H1 (cell line): ENCODE results near the gene CAPS. TPM values are rescaled to one million over a fixed set of nuclear protein-coding genes. Genes with fewer than 3 reads are reported as not detected.

ENCODE experiments used
- CTCF ChIA-PET: fragments of 300-600 bp; sonication (Branson Sonifier 250); formaldehyde crosslinking; loops from one replicate; lab custom pipeline; 2021; ENCODE audit not compliant: partially characterized antibody; lab: Charles Lee
- POLR2A ChIA-PET: fragments of 300-600 bp; sonication (Branson Sonifier 250); formaldehyde crosslinking; loops from one replicate; lab custom pipeline; 2021; ENCODE audit warnings: inconsistent platforms; ENCODE audit not compliant: partially characterized antibody; lab: Charles Lee
- DNase-seq, 2 experiments: peaks; one replicate each; pipeline versions ENCODE4 v3.0.0 to v3.0.0-alpha.2; 2010 to 2022; ENCODE audit warnings: low spot score in 2 of 2, low read depth in 1 of 2, mixed read lengths in 1 of 2
- FAIRE-seq: peaks from 2 replicates; lab custom pipeline; 2011; peaks lifted over from hg19 to GRCh38; lab: Jason Lieb, UNC
- H2AFZ ChIP-seq: 2 replicates; pipeline ENCODE4 v1.8.1; 2012; ENCODE audit warnings: low read length, inconsistent platforms
- H2AK5ac ChIP-seq: 2 replicates; pipeline ENCODE4 v1.6.1; 2013; ENCODE audit warnings: low read depth, low read length
- H2BK120ac ChIP-seq: replicated peaks from 2 replicates; pipeline ENCODE3; 2013; ENCODE audit warnings: low read depth, low read length, inconsistent platforms
- H2BK12ac ChIP-seq: 2 replicates; pipeline ENCODE4 v1.6.1; 2013; ENCODE audit warnings: low read depth, low read length
- H2BK15ac ChIP-seq: 2 replicates; pipeline ENCODE4 v1.6.1; 2013; ENCODE audit warnings: low read length
- H2BK20ac ChIP-seq: 2 replicates; pipeline ENCODE4 v1.6.1; 2013; ENCODE audit warnings: low read length
- H2BK5ac ChIP-seq: 2 replicates; pipeline ENCODE4 v1.6.1; 2013; ENCODE audit warnings: low read depth, low read length
- H3K14ac ChIP-seq: 2 replicates; pipeline ENCODE4 v1.6.1; 2013; ENCODE audit warnings: inconsistent platforms; ENCODE audit not compliant: insufficient read length
- H3K18ac ChIP-seq: 2 replicates; pipeline ENCODE4 v1.6.1; 2013; ENCODE audit warnings: low read length; ENCODE audit errors: extremely low read depth
- H3K23ac ChIP-seq: 2 replicates; pipeline ENCODE4 v1.6.1; 2013; ENCODE audit warnings: inconsistent platforms; ENCODE audit not compliant: insufficient read length
- H3K23me2 ChIP-seq: 2 replicates; pipeline ENCODE4 v1.6.1; 2013; ENCODE audit warnings: low read depth, low read length
- H3K27ac ChIP-seq: 2 replicates; pipeline ENCODE4 v1.6.1; 2011; ENCODE audit warnings: low read depth, low read length, inconsistent platforms
- H3K27me3 ChIP-seq, 4 experiments: replicated peaks in 1 of 4; 1 replicate in 1 of 4; 2 replicates in 3 of 4; pipeline versions ENCODE4 v1.6.1 to v1.8.1; 2011 to 2013; ENCODE audit warnings: low read length in 3 of 4, mild to moderate bottlenecking in 3 of 4, inconsistent platforms in 2 of 4, mixed read lengths in 2 of 4, moderate library complexity in 1 of 4; ENCODE audit not compliant: control insufficient read depth in 3 of 4, insufficient read depth in 3 of 4; ENCODE audit errors: extremely low read depth in 1 of 4
- H3K36me3 ChIP-seq, 4 experiments: 2 replicates each; pipeline versions ENCODE4 v1.6.1 to v1.8.1; 2011 to 2013; ENCODE audit warnings: mild to moderate bottlenecking in 4 of 4, low read length in 3 of 4, moderate library complexity in 2 of 4, control low read depth in 1 of 4, inconsistent platforms in 1 of 4; ENCODE audit not compliant: insufficient read depth in 4 of 4, control insufficient read depth in 2 of 4
- H3K4ac ChIP-seq: replicated peaks from 2 replicates; pipeline ENCODE3; 2013; ENCODE audit warnings: low read length, low read depth, mixed read lengths, inconsistent platforms; ENCODE audit not compliant: insufficient read length
- H3K4me1 ChIP-seq, 4 experiments: replicated peaks in 1 of 4; 1 replicate in 1 of 4; 2 replicates in 3 of 4; pipeline versions ENCODE4 v1.6.1 to v1.8.1; 2011 to 2013; ENCODE audit warnings: low read length in 3 of 4, inconsistent platforms in 2 of 4, mixed read lengths in 1 of 4; ENCODE audit not compliant: insufficient read depth in 4 of 4, control insufficient read depth in 3 of 4
- H3K4me2 ChIP-seq, 2 experiments: 2 replicates each; pipeline versions ENCODE4 v1.6.1 to v1.8.1; 2011 to 2013; ENCODE audit warnings: low read depth in 2 of 2, low read length in 2 of 2, control low read depth in 1 of 2, inconsistent platforms in 1 of 2, mild to moderate bottlenecking in 1 of 2; ENCODE audit not compliant: insufficient read depth in 1 of 2
- H3K4me3 ChIP-seq, 4 experiments: fragments of 200-600, 300-600 bp in 1 of 4; sonication (generic), shearing (Covaris generic), sonication (Bioruptor Twin) in 1 of 4; 2 replicates each; pipeline versions ENCODE4 v1.5.1 to v1.8.1; 2011 to 2016; ENCODE audit warnings: low read length in 4 of 4, low read depth in 3 of 4, control low read depth in 2 of 4, inconsistent platforms in 2 of 4, mild to moderate bottlenecking in 2 of 4, mixed read lengths in 1 of 4, moderate library complexity in 1 of 4; ENCODE audit not compliant: insufficient read depth in 2 of 4; ENCODE audit errors: extremely low read depth in 1 of 4
- H3K56ac ChIP-seq: replicated peaks from 2 replicates; pipeline ENCODE3; 2013; ENCODE audit warnings: low read depth, mild to moderate bottlenecking, mixed read lengths, low read length, inconsistent platforms; ENCODE audit not compliant: insufficient read length
- H3K79me1 ChIP-seq: 2 replicates; pipeline ENCODE4 v1.6.1; 2013; ENCODE audit warnings: low read depth, low read length, control low read depth
- H3K79me2 ChIP-seq, 2 experiments: 2 replicates each; pipeline versions ENCODE4 v1.6.1 to v1.8.1; 2012 to 2013; ENCODE audit warnings: low read length in 2 of 2, mild to moderate bottlenecking in 2 of 2, inconsistent platforms in 1 of 2; ENCODE audit not compliant: insufficient read depth in 2 of 2, control insufficient read depth in 1 of 2
- H3K9ac ChIP-seq, 4 experiments: replicated peaks in 1 of 4; 1 replicate in 1 of 4; 2 replicates in 3 of 4; pipeline versions ENCODE4 v1.6.1 to v1.8.1; 2011 to 2013; ENCODE audit warnings: low read depth in 3 of 4, low read length in 3 of 4, control low read depth in 2 of 4, mild to moderate bottlenecking in 2 of 4, moderate library complexity in 2 of 4, inconsistent platforms in 1 of 4; ENCODE audit errors: extremely low read depth in 1 of 4
- H3K9me3 ChIP-seq, 2 experiments: 2 replicates each; pipeline versions ENCODE4 v1.6.1 to v1.8.1; 2012 to 2013; ENCODE audit warnings: mild to moderate bottlenecking in 2 of 2, moderate library complexity in 2 of 2, control low read depth in 1 of 2, inconsistent platforms in 1 of 2, low read depth in 1 of 2, low read length in 1 of 2, mixed read lengths in 1 of 2; ENCODE audit not compliant: insufficient read depth in 2 of 2
- H4K20me1 ChIP-seq, 2 experiments: replicated peaks in 1 of 2; 2 replicates each; pipeline versions ENCODE3 to v1.8.1; 2011 to 2013; ENCODE audit warnings: inconsistent platforms in 2 of 2, low read length in 2 of 2, mild to moderate bottlenecking in 1 of 2; ENCODE audit not compliant: insufficient read depth in 2 of 2, control insufficient read depth in 1 of 2
- H4K5ac ChIP-seq: 2 replicates; pipeline ENCODE4 v1.6.1; 2013; ENCODE audit warnings: low read length, low read depth, mixed read lengths, inconsistent platforms; ENCODE audit not compliant: insufficient read length
- H4K8ac ChIP-seq: 2 replicates; pipeline ENCODE4 v1.8.0; 2013; ENCODE audit warnings: mild to moderate bottlenecking, moderate library complexity, low read length, inconsistent platforms; ENCODE audit not compliant: insufficient read depth; ENCODE audit errors: extremely low read depth
- H4K91ac ChIP-seq: replicated peaks from 2 replicates; pipeline ENCODE3; 2013; ENCODE audit warnings: low read length, mixed read lengths, inconsistent platforms; ENCODE audit not compliant: insufficient read length
- BCL11A ChIP-seq, 2 experiments: IDR thresholded peaks; one replicate each; pipeline ENCODE4 v1.6.1; 2011; ENCODE audit warnings: low read depth in 2 of 2, low read length in 2 of 2, mild to moderate bottlenecking in 2 of 2
- CBX5 ChIP-seq: fragments of 300-800, 300-1000 bp; sonication (generic); IDR thresholded peaks from 2 replicates; pipeline ENCODE4 v1.7.1; 2016; ENCODE audit warnings: antibody characterized with exemption, low read length, low read depth
- CREB1 ChIP-seq: IDR thresholded peaks from 2 replicates; pipeline ENCODE4 v1.6.1; 2012; ENCODE audit warnings: inconsistent platforms
- EGR1 ChIP-seq: IDR thresholded peaks from 2 replicates; pipeline ENCODE4 v1.6.1; 2011; ENCODE audit warnings: low read depth, low read length, borderline replicate concordance
- HDAC6 ChIP-seq: IDR thresholded peaks from one replicate; pipeline ENCODE4 v1.7.1; 2012; ENCODE audit warnings: low read depth, mild to moderate bottlenecking, inconsistent platforms, low read length, moderate library complexity
- MAX ChIP-seq: IDR thresholded peaks from 2 replicates; pipeline ENCODE4 v1.6.1; 2012; ENCODE audit warnings: inconsistent platforms
- RNF2 ChIP-seq: fragments of 200-900, 300-1000 bp; sonication (generic); IDR thresholded peaks from 2 replicates; pipeline ENCODE4 v1.7.1; 2016; ENCODE audit warnings: borderline replicate concordance, low read depth, mild to moderate bottlenecking, antibody characterized with exemption, low read length; ENCODE audit not compliant: poor library complexity, severe bottlenecking; ENCODE audit errors: missing control alignments
- RXRA ChIP-seq: IDR thresholded peaks from 2 replicates; pipeline ENCODE4 v1.6.1; 2011; ENCODE audit warnings: low read depth, mild to moderate bottlenecking, low read length, moderate library complexity; ENCODE audit not compliant: insufficient read depth
- SAP30 ChIP-seq: fragments of 300-600 bp; sonication (generic); IDR thresholded peaks from 2 replicates; pipeline ENCODE4 v1.7.1; 2012; ENCODE audit warnings: low read length, moderate library complexity, mild to moderate bottlenecking, inconsistent platforms; ENCODE audit not compliant: insufficient read depth, insufficient replicate concordance
- SIRT6 ChIP-seq: IDR thresholded peaks from one replicate; pipeline ENCODE4 v1.7.1; 2012; ENCODE audit warnings: low read length, inconsistent platforms
- SP1 ChIP-seq: IDR thresholded peaks from 2 replicates; pipeline ENCODE4 v1.6.1; 2011; ENCODE audit warnings: low read depth, low read length
- SP2 ChIP-seq: IDR thresholded peaks from 2 replicates; pipeline ENCODE4 v1.6.1; 2012; ENCODE audit warnings: mild to moderate bottlenecking, low read length, inconsistent platforms
- TAF1 ChIP-seq: IDR thresholded peaks from 2 replicates; pipeline ENCODE4 v1.6.1; 2011; ENCODE audit warnings: mild to moderate bottlenecking, low read depth, low read length
- TAF7 ChIP-seq: optimal IDR thresholded peaks from 2 replicates; pipeline ENCODE3; 2011; ENCODE audit warnings: low read depth, mild to moderate bottlenecking, inconsistent platforms, low read length, moderate library complexity, borderline replicate concordance
- WGBS, 2 experiments: shearing (Covaris generic) in 1 of 2; methylation state at CpG; one replicate each; pipeline versions ENCODE4 v1.1.6 to v1.1.7; 2013 to 2015; ENCODE audit warnings: low lambda C conversion rate in 2 of 2, mixed read lengths in 2 of 2, inconsistent platforms in 1 of 2, low coverage in 1 of 2, missing lambda C conversion rate in 1 of 2; ENCODE audit not compliant: insufficient replicate concordance in 2 of 2, insufficient coverage in 1 of 2, insufficient read length in 1 of 2; ENCODE audit errors: extremely low coverage in 1 of 2, missing lambda C conversion rate in 1 of 2; 5-methylcytosine and 5-hydroxymethylcytosine counted together
- polyA plus RNA-seq, 7 experiments: library from polyadenylated mRNA; depleted of rRNA in 3 of 7; stranded (reverse) in 5 of 7; unstranded in 2 of 7; fragments of >200 nt in 5 of 7; fragments of 200-250 nt in 2 of 7; gene quantifications; 1 replicate in 5 of 7; 2 replicates in 1 of 7; 4 replicates in 1 of 7; pipeline versions ENCODE4 v1.2.1 to v1.2.3, GENCODE V29; 2011 to 2013; ENCODE audit warnings: missing spikeins in 2 of 7, mixed read lengths in 2 of 7
- total RNA-seq: library from RNA; stranded (reverse); fragmentation: NEBNext Ultra II Directional; extraction: Animal tissue kit (Norgen Biotek cat#: 25700); gene quantifications from 2 replicates; pipeline ENCODE4 v1.2.1, GENCODE V29; 2021

CAPS gene
- total and polyA plus RNA-seq, 2 of the 8 experiments (the other 6 are each of a cell fraction or from before 2014, with no cell fraction given) = 2.1 to 2.4 TPM

- Histone ChIP-seq H2BK20ac (no peak overlapping the region), H2BK5ac (no peak overlapping the region), H3K9me3 (no peaks in the 10 kb centered on the region), H3K79me2 (no peaks in the 10 kb centered on the region), H3K36me3 (peaks cover 0 to 3% (median under 1%) of the 10 kb centered on the region in 4 experiments; a peak in 1 of 8 replicates), H2BK120ac (no peak overlapping the region), H3K9ac (no peak overlapping the region), H3K23ac (no peak overlapping the region), H3K4ac (no peak overlapping the region), H3K79me1 (no peaks in the 10 kb centered on the region), H4K91ac (no peak overlapping the region), H3K27ac (no peak overlapping the region), H4K8ac (no peak overlapping the region), H3K56ac (no peak overlapping the region), H2AFZ (no peak overlapping the region), H2AK5ac (no peak overlapping the region), H3K4me2 (no peak overlapping the region), H3K18ac (no peak overlapping the region), H4K5ac (no peak overlapping the region), H3K4me3 (no peak overlapping the region), H3K23me2 (no peaks in the 10 kb centered on the region), H2BK12ac (no peak overlapping the region), H3K14ac (no peak overlapping the region), H3K27me3 (peaks cover 0 to 3% (median 0%) of the 10 kb centered on the region in 4 experiments; a peak in 3 of 7 replicates), H4K20me1 (peaks cover 0 to 5% of the 10 kb centered on the region in 2 experiments), H3K4me1 (peaks cover 0 to 11% (median 4%) of the 10 kb centered on the region in 4 experiments; a peak in 5 of 7 replicates), H2BK15ac (no peak overlapping the region)
- DNase-seq = no peak
- ChIA-PET CTCF (interaction anchor here (0.6 to 3.5 kb wide), 10 partner anchors 29 to 153 kb away, joined by 3 to 31 read pairs (median 4); partner anchors contain the start of gene NRTN), POLR2A (interaction anchor here (0.9 to 5.3 kb wide), 7 partner anchors 8 to 86 kb away, joined by 3 to 49 read pairs (median 6); partner anchors contain the start of genes NDUFA11, NRTN and VMAC)
- no peak for FAIRE-seq
- 80% methylated on average over 7 of the region's 10 CpGs; no CpG with 5 or more reads in 1 of the 2 experiments for WGBS, 2 experiments
- TF ChIP-seq SIRT6 = no peak
- TF ChIP-seq EGR1 = no peak
- no peak for TF ChIP-seq CREB1
- no peak for TF ChIP-seq RNF2
- no peak for TF ChIP-seq MAX
- TF ChIP-seq BCL11A (IDR thresholded peaks at IDR 0.05; ENCODE audit: low read depth in 2 of 2, low read length in 2 of 2) = no peak
- no peak for TF ChIP-seq TAF7
- no peak for TF ChIP-seq SP1
- TF ChIP-seq SAP30 = no peak
- no peak for TF ChIP-seq HDAC6
- no peak for TF ChIP-seq RXRA
- TF ChIP-seq TAF1 = no peak
- TF ChIP-seq SP2 = no peak
- TF ChIP-seq CBX5 = no peak
Observed at GRCh38 chr19:5890099-5890498, 24.0 kb upstream of the CAPS start.
